ENCODE measurements around the gene CLDN15.

Gene CLDN15

DNA sequence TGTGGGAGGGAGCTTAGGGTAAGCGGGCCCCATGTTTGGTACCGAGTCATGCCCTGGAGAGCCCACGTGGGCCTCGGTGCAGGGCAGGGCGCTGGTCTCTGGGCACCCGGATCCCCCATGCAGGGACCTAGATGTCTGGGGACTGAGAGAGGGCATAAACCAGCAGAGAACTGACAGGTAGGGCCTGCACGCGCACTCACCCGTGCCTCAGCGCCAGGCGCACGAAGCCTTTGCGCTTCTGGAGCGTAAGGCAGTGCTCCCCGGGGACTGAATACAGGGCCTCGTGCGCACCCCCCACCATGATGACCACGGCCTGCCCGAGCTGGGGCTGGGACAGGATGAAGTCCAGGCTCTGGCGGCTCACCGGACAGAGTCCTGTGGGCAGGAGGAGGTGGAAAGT lies 39.6 kb downstream of the CLDN15 start:
- no peak for DNase-seq

DNA sequence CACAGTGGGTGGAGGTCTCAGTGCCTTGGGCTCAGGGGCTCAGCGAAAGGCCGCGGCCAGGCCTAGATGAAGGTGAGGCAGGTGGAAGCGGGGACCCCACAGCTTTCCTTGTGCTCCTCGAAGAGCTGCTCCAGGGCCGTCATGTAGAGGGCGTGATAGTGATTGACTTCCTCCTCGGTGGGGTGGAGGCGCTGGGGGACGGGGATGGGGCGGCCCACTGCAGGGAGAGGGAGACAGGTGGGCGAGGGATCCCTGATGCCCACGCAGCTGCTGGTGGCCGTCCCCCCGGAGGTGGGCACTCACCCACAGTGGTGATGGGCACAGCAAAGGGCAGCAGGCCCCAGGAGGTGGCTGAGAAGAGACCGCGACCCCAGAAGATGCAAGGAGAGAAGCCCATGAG lies 41.7 kb downstream of the CLDN15 start:
- no peak for DNase-seq

DNA sequence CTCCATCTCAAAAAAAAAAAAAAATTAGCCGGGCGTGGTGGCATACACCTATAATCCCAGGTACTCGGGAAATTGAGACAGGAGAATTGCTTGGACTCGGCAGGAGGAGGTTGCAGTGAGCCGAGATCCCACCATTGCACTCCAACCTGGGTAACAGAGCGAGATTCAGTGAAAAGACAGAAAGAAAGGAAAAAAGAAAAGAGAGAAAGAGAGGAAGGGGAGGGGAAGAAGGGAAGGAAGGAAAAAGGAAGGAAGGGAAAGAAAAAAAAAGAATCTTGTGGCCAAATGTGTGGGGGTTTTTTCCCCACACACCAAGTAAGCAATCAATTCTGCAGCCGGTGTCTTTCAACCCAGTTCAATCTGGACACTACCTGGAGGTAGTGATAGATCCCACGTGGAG lies 48.5 kb downstream of the CLDN15 start:
- DNase-seq, result no peak

DNA sequence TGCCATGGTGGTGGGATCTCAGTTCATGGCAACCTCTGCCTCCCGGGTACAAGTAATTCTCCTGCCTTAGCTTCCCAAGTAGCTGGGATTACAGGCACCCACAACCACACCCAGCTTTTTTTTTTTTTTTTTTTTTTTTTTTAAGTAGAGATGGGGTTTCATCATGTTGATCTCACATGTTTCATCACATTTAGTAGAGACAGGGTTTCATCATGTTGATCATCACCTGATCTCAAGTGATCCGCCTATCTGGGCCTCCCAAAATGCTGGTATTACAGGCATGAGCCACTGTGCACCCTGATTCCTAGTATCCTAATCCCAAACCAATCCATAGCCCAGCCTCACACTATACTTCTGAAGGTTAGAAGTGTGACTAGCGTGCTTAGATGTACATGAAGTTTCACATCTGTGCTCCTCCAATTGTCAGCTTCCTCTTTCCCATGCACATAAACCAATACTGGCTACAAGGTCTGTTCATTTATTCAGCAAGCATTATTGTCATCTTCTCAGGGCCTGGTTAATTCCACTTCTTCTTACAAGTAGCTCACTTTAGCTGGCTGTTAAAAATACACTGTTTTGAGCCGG lies 50.7 kb downstream of the CLDN15 start:
- no peak for DNase-seq

DNA sequence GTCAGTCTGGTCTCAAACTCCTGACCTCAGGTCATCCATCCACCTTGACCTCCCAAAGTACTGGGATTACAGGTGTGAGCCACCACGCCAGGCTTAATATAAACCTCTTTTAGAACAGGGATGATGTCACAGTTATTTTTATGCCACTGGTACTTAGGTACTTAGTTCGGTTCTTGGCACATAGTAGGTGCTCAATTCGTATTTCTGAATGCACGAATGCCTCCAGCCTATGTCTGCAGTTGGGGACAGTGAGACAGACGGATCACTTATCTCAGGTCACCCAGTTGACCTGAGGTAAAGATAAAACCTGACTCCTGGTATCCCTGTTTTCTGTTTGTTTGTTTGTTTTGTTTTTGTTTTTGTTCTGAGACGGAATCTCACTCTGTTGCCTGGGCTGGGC lies 51.4 kb downstream of the CLDN15 start:
- no peak for DNase-seq

DNA sequence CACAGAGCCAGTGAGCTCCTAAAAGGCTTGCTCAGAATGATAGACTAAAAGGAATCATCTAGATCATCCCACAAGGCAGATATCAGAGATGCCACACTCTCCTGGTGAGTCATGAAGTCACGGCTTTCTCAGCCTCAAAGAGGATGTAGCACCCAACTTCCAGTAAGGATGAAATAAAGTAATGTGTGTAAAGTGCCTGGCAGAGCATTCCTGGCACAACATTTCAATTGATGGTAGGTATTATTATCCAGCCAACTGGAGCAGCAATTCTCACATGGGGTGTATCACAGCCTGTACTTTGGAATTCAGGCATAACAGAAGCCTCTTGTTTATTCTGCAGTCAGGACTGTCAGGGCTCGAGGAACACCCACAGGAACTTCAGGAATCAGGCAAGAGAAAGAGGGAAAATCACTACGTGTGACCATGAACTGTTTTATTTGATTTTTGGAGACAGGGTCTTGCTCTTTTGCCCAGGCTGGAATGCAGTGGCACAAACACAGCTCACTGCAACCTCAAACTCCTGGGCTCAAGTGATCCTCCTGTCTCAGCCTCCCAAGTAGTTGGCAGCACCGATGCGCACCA lies 52.3 kb downstream of the CLDN15 start:
- no peak for DNase-seq

All from activated naive CD4-positive, alpha-beta T cell treated with anti-CD3 and anti-CD28 coated beads, Interleukin-2, amount 50 U/mL, for 16 hours (primary cell).